D721Med (cell line): ENCODE measurements around the gene SLC22A31.
"Not testable (repeated sequence)": the region's sequence is repeated elsewhere in the genome, so short reads cannot be mapped to it uniquely, and the experiment has no call there.

Experiments
- DNase-seq: peaks from one replicate; pipeline ENCODE4 v3.0.0; 2011; ENCODE audit warnings: low spot score; ENCODE audit not compliant: insufficient read length
- FAIRE-seq: peaks from 2 replicates; lab custom pipeline; 2011; peaks lifted over from hg19 to GRCh38; lab: Jason Lieb, UNC
- TF ChIP-seq, protein P1 (sequence below): IDR thresholded peaks from 2 replicates; pipeline ENCODE4 v1.5.1; 2012; ENCODE audit warnings: mild to moderate bottlenecking, control low read depth; ENCODE audit not compliant: insufficient read depth; ENCODE audit errors: missing control alignments

Gene SLC22A31

DNA sequence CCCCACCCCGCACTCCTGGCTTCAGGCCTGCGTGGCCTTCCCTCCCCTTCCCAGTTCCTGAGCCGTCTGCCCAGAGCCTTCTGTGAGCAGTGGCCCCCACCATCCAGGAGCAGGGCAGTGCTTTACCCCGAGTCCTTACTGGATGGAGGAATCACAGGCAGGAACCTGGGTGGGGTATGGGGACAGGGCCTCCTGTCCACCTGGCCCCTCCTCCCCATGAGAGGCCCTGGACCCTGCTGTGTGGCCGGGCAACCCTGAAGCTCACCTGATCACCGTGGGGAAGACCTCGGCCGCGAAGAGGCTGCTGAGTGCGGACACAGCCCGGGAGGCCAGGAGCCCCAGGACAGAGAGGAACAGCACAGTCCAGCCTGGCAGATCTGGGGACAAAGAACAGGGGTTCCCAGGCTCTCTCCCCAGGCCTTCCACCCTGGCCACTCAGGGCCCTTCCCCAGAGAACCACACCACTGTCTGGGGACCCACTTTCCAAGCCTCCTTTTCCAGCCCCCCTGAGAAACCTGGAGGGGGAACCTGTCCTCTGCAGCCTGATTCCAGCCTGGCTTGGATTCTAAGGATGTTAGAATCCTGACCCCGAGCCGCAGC is 3.2 kb downstream of the SLC22A31 start:
- FAIRE-seq (no peak), DNase-seq (no peak)
- TF ChIP-seq, protein P1, sequence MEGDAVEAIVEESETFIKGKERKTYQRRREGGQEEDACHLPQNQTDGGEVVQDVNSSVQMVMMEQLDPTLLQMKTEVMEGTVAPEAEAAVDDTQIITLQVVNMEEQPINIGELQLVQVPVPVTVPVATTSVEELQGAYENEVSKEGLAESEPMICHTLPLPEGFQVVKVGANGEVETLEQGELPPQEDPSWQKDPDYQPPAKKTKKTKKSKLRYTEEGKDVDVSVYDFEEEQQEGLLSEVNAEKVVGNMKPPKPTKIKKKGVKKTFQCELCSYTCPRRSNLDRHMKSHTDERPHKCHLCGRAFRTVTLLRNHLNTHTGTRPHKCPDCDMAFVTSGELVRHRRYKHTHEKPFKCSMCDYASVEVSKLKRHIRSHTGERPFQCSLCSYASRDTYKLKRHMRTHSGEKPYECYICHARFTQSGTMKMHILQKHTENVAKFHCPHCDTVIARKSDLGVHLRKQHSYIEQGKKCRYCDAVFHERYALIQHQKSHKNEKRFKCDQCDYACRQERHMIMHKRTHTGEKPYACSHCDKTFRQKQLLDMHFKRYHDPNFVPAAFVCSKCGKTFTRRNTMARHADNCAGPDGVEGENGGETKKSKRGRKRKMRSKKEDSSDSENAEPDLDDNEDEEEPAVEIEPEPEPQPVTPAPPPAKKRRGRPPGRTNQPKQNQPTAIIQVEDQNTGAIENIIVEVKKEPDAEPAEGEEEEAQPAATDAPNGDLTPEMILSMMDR: no peak

DNA sequence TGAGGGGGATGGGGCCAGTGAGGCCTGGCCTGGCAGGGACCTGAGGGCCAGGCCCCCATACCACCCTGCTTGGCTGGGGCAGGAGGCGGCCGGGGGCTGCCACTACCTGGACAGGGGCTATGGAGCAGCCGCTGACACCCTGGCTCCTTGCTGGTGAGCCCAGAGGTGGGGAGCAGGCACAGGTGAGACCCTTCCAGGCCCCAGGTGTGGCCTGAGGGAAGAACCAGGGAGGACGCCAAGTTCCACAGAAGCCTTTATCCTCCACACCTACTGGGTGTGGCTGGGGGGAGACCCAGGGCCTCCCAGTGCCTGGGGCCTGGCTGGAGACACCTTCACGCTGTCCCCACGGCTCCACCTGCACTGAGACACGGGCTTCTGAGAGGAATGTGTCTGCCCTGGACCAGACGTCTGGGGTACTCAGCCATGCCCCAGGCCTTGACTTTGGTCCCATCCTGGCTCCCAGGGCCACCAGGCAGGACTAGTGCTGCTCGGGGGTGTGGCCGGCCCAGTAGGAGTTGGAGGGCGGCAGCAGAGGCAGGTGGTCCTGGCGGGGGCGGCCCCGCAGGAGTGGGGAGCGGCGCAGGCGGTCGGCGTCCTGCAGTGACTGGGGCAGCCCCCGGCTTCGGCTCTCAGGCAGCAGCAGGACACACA is 4.7 kb downstream of the SLC22A31 start:
- TF ChIP-seq, protein P1: no peak

DNA sequence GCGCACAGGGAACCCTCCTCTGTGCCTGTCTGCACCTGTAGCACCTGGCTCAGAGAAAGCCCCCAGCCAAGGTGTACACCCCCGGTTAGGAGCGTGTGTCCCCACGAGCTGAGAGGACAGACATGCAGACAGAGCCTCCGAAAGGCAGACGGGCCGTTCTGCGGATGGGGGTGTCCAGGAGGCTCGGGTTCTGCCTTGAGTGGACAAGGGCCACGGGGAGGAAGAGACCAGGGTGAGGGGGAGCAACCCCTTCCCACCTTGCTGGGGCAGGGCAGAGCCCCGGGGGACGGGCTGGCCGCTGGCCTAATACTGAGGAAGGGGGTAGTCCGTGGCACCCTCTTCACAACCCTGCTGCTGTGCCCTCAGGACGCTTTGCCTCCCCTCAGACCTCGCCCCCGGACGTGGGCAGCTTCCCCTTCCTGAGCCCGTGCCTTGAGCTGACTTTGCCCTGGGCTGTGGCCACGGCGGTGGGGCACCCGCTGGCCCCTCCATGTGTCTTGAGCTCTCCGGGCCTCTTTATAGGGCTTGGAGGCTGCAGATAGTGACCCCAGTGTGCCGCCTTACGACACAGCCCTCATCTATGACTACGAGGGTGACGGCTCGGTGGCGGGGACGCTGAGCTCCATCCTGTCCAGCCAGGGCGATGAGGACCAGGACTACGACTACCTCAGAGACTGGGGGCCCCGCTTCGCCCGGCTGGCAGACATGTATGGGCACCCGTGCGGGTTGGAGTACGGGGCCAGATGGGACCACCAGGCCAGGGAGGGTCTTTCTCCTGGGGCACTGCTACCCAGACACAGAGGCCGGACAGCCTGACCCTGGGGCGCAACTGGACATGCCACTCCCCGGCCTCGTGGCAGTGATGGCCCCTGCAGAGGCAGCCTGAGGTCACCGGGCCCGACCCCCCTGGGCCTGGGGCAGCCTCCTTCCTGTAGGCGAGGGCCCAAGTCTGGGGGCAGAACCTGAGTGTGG is 5.7 kb downstream of the SLC22A31 start:
- DNase-seq (peak; percentile 0), FAIRE-seq (no peak)
- TF ChIP-seq, protein P1: no peak

More for the DNA sequence above, 4.7 kb downstream of the SLC22A31 start:
- no peak for DNase-seq
- FAIRE-seq: no peak

DNA sequence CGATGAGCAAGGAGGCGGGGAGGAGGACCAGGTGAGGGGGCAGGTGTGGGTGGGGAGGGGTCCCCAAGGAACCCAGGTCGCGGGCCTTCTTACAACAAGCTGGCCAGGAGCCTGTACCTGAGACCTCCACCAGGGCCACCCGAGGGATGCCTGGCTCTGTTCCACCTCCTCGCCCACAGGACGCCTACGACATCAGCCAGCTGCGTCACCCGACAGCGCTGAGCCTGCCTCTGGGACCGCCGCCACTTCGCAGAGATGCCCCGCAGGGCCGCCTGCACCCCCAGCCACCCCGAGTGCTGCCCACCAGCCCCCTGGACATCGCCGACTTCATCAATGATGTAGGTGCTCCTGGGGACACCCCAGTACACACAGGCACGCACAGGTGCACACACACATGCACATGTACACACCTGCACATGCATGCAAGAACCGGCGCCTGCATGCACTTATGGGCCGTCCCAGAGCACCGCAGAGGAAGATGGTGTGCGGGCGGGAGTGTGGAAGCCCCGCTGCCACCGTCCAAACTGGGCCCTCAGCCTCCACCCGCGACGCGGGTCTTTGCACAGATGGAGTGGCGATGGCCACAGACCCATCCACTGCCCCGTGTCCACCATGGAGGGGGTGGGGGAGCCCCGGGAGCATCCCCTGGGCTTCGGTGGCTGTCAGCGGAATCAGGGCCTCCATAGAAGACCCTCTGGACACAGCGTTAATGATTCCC is 6.6 kb downstream of the SLC22A31 start:
- TF ChIP-seq, protein P1: no peak
- no peak for FAIRE-seq
- no peak for DNase-seq

DNA sequence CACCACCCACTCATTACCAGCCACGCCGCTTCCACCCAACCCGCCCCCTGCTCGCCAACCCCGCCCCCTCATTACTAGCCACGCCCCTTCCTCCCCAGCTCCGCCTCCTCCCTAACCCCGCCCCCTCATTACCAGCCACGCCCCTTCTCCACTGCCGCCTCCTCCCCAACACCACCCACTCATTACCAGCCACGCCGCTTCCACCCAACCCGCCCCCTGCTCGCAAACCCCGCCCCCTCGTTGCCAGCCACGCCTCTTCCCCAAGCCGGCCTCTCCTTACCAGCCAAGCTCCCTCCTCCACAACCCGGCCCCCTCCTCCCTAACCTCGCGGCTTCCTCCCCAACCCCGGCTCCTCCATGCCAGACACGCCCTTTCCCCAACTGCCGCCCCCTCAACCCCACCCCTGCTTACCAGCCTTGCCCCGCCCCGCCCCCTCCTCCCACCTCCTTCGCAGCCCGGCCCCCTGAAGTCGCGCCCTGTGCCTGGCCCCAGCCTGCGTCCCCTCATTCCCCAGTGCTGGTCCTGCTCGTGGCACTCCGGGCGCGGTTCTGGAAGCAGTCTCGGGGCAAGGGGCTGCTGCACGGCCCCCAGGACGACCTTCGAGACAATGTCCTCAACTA is 7.3 kb downstream of the SLC22A31 start:
- DNase-seq (no peak), FAIRE-seq (no peak)

DNA sequence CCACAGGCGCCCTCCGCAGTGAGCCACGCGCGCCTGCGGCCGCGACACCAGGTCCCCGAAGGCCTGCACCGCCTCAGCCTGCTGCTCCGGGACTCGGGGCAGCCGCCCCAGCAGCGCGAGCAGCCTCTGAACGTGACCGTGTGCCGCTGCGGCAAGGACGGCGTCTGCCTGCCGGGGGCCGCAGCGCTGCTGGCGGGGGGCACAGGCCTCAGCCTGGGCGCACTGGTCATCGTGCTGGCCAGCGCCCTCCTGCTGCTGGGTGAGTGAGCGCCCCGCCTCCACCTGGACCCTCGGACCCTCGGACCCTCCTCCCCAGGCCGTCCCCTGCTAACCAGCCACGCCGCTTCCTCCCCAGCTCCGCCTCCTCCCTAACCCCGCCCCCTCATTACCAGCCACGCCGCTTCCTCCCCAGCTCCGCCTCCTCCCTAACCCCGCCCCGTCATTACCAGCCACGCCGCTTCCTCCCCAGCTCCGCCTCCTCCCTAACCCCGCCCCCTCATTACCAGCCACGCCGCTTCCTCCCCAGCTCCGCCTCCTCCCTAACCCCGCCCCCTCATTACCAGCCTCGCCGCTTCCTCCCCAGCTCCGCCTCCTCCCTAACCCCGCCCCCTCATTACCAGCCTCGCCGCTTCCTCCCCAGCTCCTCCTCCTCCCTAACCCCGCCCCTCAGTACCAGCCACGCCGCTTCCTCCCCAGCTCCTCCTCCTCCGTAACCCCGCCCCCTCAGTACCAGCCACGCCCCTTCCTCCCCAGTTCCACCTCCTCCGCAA is 8.0 kb downstream of the SLC22A31 start:
- not testable (repeated sequence) for DNase-seq, FAIRE-seq

More for the DNA sequence above, 7.3 kb downstream of the SLC22A31 start:
- TF ChIP-seq, protein P1: no peak
